Osteocyte (in vitro differentiated cells): ENCODE results near the gene CIRBP. TPM values are rescaled to one million over a fixed set of nuclear protein-coding genes. Genes with fewer than 3 reads are reported as not detected.
A peak's percentile ranks its signal among the peaks of the same experiment; 100 is the strongest.

ENCODE experiments used
- DNase-seq: peaks from one replicate; pipeline ENCODE4 v3.0.0; 2021; ENCODE audit warnings: mixed read lengths; ENCODE audit not compliant: unreplicated experiment; ENCODE audit errors: extremely low spot score
- H3K27ac Mint-ChIP-seq: one replicate; pipeline ENCODE4 v1.8.0; 2021; ENCODE audit warnings: mild to moderate bottlenecking, mixed read lengths; ENCODE audit not compliant: unreplicated experiment
- H3K27me3 Mint-ChIP-seq: one replicate; pipeline ENCODE4 v1.8.0; 2021; ENCODE audit warnings: mixed read lengths; ENCODE audit not compliant: unreplicated experiment
- H3K36me3 Mint-ChIP-seq: one replicate; pipeline ENCODE4 v1.8.0; 2021; ENCODE audit warnings: mixed read lengths; ENCODE audit not compliant: unreplicated experiment
- H3K4me1 Mint-ChIP-seq: one replicate; pipeline ENCODE4 v1.8.0; 2021; ENCODE audit warnings: mixed read lengths; ENCODE audit not compliant: unreplicated experiment
- H3K4me3 Mint-ChIP-seq: one replicate; pipeline ENCODE4 v1.8.0; 2021; ENCODE audit warnings: mild to moderate bottlenecking, moderate library complexity, mixed read lengths; ENCODE audit not compliant: unreplicated experiment
- H3K9me3 Mint-ChIP-seq: one replicate; pipeline ENCODE4 v1.8.0; 2021; ENCODE audit warnings: mixed read lengths; ENCODE audit not compliant: unreplicated experiment
- CTCF ChIP-seq: fragments of 200-600 bp; sonication (generic); IDR thresholded peaks from 2 replicates; pipeline ENCODE4 v1.5.0; 2021; ENCODE audit warnings: antibody characterized with exemption, mild to moderate bottlenecking, moderate library complexity
- total RNA-seq: library from RNA; stranded (reverse); gene quantifications from 2 replicates; pipeline ENCODE4 v1.2.1, GENCODE V29; 2021

The CIRBP gene
- total RNA-seq, 1 donor from 2014 or later, result 408 TPM

DNA sequence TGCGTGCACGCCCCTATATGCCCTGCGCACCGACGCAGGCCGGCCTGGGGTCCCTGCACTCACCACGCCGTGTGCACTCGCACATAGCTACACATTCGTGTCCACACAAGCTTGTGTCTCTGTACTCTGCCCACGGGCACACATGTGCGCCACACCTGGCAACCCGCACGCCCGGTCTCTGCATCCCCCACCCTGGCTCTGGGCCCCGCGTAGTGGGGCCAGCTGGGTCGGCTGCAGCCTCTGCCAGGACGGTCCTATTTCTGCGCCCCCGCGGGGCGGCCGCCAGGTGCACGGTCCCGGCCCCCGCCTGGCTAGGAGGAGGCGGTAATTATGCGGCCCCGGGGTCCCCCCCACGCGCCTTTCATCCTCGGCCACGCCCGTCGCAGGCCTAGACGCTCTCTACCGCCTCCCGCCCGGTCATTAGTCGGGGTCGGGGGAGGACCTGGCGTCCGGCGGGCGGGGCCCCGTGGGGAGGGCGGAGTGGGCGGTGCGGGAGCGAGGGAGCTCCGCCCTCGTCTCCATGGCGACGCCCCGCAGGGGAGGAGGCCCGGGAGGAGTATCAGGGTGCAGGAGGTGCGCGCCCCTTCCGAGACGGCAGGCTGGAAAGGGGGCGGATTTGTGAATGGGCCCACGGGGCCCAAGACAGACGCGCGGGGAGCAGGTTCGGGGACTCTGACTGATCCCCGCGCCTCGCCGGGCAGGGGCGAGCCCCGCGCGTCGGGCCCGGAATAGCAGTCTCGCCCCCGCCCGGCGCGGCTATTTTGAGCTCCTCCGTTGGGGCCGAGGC is 2.8 kb upstream of the CIRBP start:
- TF ChIP-seq CTCF, result no peak
- Mint-ChIP-seq H3K4me1 (peaks cover 81% of the 10 kb centered on the region), H3K27me3 (no peaks in the 10 kb centered on the region), H3K36me3 (peaks cover 9% of the 10 kb centered on the region), H3K4me3 (peak overlapping the region; percentile 51), H3K27ac (peak overlapping the region; percentile 94), H3K9me3 (no peaks in the 10 kb centered on the region)
- peak; percentile 93 for DNase-seq

GRCh38 chr19:1266916-1267476 is 2.1 kb upstream of the CIRBP start:
- peaks cover 81% of the 10 kb centered on the region for H3K4me1 Mint-ChIP-seq
- no peak overlapping the region for H3K27ac Mint-ChIP-seq
- H3K4me3 Mint-ChIP-seq, result peak overlapping the region; percentile 60
- peaks cover 14% of the 10 kb centered on the region for H3K36me3 Mint-ChIP-seq
- H3K27me3 Mint-ChIP-seq, result no peaks in the 10 kb centered on the region
- H3K9me3 Mint-ChIP-seq, result no peaks in the 10 kb centered on the region
- DNase-seq, result peak; percentile 95
- TF ChIP-seq CTCF, result peak; percentile 99

DNA sequence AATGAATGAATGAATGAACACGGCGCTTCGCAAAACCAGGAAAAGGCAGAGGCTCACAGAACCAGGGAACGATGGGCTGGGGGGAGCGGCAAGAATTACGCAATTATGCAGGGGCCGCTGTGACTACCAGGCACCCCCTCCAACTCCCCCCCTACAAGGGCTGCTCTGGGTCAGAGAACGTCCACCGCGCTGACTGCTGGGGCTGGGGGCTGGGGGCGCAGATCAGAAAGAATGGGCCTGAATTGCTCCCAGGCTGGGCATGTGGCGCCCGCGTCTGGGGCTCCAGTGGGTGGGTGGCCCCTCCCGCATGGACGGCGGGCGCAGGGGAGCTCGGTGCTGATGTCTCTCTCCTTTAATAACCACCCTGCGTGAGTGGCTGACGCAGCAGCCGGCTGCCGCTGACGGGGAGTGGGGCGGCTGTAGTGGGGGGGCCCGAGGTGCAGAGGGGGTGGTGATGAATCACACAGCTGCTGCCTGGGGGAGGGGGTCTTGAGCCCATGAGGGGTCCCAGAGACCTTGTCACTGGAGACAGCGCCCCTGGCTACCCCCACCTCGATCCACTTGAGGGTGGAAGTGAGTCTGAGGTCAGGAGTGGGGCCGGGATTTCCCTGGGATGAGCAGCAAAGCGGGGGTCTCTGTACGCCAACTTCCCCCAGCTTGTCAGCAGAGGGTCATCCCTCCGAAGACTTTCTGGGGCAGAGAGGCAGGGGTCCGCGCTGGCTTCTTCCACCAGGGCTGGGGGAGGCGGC is 1.5 kb upstream of the CIRBP start:
- Mint-ChIP-seq H3K36me3 (peaks cover 18% of the 10 kb centered on the region), H3K27me3 (no peaks in the 10 kb centered on the region), H3K27ac (no peak overlapping the region), H3K9me3 (no peaks in the 10 kb centered on the region), H3K4me1 (peaks cover 80% of the 10 kb centered on the region), H3K4me3 (peak overlapping the region; percentile 60)
- DNase-seq, result no peak
- no peak for TF ChIP-seq CTCF

DNA sequence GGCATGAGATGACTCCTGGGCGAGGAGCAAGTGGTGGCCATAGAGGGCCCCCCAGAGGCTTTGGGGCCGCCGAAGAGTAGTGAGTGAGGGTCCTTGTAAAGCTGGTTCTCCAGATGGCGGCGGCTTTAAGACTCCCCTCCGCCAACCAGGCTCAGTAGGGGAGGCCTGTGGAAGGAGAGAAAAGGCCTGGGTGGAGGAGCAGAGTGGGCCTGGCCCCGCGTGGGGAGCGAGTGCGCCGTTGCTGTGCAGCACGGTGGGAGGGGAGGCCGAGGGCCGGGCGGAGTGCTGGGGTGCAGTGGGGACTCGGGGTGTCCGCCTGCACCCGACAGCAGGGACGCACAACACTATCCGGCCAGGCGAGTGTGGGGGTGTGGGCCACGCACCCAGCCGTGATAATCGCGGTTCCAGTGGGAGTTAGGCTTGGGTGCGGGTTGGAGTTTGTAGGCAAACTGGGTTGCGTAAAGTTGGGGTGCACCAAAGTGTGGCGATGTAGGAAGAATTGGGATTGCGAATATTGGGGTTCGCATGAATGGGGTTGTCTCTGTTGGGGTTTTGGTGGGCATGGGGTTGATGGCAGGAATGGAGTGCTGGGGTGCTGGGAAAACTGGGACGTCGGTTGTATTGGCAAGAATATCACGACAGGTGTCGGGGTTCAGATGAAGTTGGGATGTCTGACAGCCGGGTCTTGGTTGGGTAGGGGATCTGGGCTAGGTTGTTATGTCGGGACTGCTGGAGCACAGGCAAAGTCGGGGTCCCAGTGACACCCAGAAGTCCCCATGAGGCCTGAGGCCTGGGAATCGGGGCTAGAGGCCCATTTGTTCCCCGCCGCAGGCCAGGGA is 687 bp upstream of the CIRBP start:
- Mint-ChIP-seq H3K4me1 (peaks cover 78% of the 10 kb centered on the region), H3K27ac (peak overlapping the region; percentile 83), H3K27me3 (no peaks in the 10 kb centered on the region), H3K9me3 (no peaks in the 10 kb centered on the region), H3K4me3 (peak overlapping the region; percentile 66), H3K36me3 (peaks cover 23% of the 10 kb centered on the region)
- no peak for TF ChIP-seq CTCF
- DNase-seq, result no peak
